Femur (tissue), 1 donor: ENCODE results near the gene PRKX.
"Not testable (repeated sequence)": the region's sequence is repeated elsewhere in the genome, so short reads cannot be mapped to it uniquely, and the experiment has no call there.

Experiments
- DNase-seq: peaks from one replicate; pipeline ENCODE4 v3.0.0-alpha.2; 2017

PRKX gene

DNA sequence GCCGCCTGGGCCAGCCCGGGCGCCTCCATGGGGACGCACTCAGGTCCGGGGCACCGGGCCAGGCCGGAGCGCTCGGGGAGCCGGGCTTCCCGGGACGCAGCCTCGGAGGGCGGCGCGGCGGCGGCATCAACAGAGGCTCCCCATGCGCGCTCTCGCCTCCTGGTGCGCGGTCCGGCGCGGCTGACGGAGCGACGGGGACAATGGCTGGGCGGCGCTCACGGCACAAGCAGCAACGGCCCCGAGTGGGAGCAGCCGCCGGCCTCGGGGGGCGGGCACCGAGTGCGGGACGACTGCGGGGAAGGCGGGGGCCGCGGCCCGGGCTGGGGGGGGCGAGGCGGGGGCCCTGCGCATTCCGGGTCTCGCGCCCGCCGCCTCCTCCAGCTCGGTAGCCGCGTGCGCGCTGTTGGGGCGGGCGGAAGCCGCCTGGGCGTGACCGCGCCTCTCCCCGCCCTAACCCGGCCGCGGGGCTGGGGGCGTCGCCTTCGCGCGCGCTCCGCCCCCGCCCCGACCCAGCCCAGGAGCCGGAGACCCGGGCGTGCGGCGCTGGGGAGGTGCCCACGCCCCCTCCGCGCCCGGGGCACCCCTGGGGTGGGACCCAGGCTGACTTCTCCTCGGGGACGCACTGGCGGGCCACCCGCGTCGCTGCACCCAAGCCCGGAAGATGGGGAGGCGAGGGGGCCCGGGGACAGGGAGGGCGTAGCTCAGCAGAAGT is at the start of gene PRKX:
Gene PRKX, minus strand, starts transcription at position 425 of the 712 bp plus-strand sequence. Its CDS starts 396 bp downstream, at position 29.
- DNase-seq = peak; percentile 74

DNA sequence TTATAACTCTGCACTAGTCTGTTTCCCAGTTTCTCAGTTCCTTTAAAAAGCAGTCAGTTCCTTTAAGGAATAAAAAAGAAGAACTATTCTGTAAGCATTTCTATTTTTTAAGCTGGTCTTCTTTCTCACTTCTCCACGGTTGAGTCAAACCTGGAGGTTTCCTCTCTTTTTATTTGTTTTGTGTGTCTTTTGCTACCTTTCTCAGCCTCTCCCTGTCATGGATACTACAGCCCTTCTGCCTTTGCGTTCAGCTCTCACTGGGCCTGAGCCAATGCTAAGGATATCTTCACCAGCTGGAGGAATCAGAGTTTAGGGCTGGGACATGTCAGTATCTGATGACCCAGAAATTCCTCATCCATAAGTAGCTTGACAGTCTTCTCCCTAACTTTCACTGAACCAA is 49.7 kb upstream of the PRKX start:
- no peak for DNase-seq

DNA sequence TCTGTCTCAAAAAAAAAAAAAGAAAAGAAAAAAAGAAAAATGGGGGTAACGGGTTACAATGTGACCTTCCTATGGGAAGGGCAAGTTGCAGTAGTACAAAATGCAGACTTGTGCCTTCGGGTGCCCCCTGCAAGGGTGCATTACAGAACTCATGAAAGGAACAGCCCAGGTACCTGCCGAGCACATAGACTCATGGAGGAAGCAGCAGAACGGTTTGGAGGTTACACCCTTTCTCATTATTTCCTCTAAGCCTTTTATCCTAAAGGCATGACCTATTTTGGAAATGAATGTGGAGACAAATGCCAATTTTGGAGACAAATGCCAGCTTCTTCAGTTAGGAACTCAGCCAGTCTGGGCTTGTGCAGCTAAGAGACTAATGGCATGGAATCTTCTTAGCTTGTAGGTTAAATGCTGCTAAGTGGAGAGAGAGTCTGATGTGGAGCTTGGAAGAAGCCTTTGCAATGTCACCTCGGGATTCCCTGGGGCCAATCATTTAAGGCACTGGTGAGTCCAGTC is 44.1 kb upstream of the PRKX start:
- DNase-seq = no peak

DNA sequence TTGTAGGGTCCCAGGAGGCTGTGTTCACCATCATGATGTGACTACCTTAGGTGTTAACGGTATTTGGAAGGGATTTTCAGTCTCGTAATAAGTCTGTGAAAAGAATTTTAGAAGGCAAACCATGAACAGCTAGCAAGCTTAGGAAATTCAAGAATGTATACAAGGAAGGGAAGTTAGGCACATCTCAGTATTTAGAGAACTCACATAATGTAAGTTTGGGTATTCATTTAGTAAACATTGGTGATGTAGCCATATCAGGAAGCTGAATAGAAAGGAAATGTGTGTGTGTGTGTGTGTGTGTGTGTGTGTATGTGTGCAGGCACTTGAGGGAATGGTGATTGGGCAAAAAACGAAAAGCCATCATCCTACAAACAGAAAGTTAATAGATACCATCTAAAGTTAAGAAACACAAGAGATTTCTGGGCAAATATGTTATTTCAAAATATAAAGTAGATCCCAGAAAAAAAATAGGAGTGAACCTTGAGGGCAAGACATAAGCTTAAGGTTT is 34.7 kb upstream of the PRKX start:
- no peak for DNase-seq

DNA sequence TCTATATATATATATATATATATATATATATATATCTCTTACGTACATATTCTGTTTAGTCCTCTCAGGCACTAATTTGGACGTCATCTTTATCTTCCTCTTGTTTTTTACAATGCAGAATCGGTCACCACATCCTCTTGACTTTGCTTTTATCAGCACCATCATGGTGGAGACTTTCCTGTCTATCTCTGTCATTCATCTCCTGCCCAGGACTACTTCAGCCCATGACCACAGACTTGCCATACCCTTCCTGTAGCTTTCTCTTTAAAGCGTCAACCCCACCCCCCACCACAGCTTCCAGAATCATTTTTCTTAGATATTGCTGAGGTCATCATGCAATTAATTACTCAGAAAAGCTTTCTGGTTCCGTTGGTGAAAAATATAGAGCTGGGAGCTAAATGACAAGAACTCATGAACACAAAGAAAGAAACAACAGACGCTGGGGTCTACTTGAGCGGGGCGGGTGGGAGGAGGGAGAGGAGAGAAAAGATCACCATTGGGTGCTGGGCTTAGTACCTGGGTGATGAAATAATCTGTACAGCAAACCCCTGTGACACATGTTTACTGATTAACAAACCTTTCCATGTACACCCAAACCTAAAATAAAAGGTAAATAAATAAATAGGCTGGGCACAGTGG is 30.5 kb upstream of the PRKX start:
- DNase-seq = no peak

DNA sequence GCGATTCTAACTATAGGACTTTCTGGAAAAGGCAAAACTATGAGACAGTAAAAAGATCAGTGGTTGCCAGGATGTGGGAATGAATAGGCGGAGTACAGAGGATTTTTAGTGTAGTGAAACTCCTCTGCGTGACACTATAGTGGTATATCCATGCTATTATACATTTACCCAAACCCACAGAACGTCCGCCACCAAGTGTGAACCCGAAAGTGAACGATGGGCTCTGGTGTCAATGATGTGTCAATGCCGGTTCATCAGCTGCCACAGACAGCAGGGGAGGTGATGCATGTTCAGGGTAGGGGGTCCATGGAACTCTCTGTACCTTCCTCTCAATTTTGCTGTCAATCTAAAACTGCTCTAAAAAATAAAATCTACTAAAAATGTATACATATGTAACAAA is 27.5 kb upstream of the PRKX start:
- DNase-seq = not testable (repeated sequence)

DNA sequence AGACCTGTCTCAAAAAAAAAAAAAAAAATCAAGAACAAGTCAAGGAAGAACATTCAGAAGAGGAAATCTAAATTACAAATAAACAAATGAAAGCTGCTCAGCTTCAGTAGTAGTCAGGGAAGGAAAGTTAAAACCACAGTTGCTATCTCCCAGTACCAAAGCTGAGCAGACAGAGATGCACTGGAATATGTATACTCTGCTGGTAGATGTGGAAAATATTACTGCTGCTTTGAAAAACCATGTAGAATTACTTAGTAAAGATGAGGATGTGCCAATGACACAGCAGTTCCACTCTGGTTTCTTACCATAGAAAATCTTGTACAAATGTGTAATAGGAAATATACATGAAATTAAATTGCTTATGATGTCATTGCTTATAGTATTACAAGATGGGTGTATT is 25.1 kb upstream of the PRKX start:
- DNase-seq = no peak

DNA sequence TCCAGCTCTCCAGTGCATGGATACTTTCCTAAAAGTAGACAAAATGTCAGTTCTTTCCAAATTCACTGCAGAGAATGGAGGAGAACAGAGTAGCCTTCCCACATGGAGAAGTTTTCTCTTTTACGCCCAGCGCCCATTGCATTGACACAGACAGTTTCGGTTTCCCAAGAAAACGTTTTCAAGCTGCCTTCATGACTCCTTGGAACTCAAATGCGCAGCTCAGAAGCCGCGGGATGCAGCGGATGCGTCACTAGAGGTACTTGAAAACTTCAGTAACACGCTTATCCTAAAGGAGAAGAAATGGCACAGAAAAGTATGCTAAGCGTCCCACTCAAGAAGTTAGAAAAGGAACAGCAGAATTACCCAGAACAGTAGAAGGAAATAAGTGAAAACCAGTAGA is 23.1 kb upstream of the PRKX start:
- not testable (repeated sequence) for DNase-seq

DNA sequence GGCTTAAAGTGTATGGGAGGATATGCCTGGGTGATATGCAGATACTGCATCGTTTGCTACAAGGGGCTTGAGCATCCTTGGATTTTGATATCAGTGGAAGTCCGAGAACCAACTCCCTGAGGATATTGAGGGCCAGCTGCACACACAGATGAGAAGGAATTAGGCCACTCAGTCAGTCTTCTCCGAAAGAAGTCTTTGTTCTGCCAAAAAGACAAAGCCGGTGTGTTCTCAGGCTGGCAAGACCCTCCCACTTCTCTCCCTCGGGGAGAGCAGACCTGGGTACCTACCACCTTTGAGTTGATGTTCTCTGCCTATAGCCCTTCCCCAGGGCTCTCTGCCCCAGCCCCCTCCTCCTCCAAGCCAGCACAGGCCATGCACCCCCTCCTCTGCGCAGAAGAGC is 22.4 kb upstream of the PRKX start:
- DNase-seq = not testable (repeated sequence)

DNA sequence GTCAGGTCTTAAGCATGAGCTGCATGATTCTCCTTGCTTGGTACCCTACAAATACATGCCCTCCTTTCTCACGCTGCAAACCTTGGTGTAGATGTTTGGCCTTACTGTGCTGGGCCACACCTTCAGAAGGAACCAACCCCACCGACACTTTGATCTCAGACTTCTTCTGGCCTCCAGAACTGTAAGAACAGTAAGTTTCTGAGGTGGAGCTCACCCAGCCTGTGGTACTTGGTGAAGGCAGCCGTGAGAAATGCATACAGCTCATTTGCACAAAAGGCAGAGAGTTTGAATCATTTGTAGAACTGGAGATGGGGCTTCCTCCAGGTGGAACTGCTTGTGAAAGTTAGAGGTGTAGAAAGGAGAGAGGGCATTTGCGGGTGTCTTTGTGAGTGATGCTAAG is 21.0 kb upstream of the PRKX start:
- DNase-seq = not testable (repeated sequence)

DNA sequence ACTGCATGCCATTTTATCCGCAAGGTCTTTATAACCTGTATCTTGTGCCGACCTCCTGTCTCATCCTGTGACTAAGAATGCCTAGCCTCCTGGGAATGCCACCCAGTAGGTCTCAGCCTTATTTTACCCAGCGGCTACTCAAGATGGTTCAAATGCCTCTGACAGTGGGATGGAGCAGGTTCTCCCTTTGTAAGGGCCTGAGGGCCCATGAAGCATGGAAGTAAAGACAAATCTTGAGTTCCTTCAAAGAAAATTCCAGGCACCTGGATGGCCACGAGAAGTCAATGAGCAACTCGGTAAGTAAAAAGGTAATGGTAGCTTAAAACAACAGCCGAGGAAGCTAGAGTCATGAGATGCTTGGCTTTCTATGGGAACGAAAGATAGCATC is 19.6 kb upstream of the PRKX start:
- no peak for DNase-seq

DNA sequence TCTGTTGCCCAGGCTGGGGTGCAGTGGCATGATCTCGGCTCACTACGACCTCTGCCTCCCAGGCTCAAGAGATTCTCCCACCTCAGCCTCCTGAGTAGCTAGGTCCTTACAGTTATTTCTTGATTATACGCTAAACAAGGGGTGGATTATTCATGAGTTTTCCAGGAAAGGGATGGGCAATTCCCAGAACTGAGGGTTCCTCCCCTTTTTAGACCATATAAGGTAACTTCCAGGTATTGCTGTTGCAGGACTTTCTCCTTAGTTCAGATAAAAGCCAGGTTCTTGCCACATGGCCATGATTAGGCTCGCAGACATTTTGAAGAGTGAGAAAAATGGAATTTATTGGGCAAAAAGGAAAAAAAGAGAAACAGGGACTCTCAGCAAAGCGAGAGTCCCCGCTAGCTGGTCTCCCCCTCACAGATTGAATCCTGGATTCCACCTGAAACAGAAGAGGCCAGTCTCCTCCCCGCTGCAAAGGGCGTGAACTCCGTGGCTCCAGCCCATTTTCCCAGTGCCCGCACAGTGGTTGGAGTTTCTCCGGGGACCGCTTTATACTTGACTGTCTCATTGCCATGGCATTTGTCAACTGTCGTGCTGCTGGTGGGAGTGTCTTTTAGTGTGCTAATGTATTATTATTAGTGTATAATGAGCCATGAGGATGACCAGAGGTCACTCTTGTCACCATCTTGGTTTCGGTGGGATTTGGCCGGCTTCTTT is 19.0 kb upstream of the PRKX start:
- DNase-seq = not testable (repeated sequence)

DNA sequence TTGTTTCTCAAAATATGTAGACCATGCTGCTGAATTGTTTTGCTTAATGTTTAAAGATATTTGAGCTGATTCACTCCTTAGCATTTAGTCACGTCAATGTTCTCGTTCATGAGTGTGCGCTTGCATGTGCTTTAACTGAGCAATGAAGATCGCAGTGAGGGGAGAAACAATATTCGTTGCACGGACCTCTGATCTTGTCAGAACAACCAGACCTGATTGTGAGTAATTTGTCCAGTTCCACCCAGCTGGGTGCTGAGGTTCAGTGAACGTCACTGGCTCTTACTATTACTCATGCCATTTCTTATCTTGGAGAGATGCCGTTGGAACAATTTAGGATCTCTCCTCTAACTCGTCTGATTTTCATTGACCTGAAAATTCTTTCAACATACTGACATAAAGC is 15.0 kb upstream of the PRKX start:
- no peak for DNase-seq

DNA sequence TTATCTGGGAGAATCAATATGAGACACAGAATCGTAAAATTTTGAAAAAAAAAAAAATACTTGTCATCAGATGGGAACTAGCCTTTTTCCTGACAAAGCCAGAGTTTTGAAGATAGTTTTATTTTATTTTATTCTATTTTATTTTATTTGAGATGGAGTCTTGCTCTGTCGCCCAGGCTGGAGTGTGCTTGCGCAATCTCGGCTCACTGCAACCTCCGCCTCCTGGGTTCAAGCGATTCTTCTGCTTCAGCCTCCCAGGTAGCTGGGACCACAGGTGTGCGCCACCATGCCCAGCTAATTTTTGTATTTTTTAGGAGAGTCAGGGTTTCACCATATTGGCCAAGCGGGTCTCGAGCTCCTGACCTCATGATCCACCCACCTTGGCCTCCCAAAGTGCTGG is 10.0 kb upstream of the PRKX start:
- not testable (repeated sequence) for DNase-seq

DNA sequence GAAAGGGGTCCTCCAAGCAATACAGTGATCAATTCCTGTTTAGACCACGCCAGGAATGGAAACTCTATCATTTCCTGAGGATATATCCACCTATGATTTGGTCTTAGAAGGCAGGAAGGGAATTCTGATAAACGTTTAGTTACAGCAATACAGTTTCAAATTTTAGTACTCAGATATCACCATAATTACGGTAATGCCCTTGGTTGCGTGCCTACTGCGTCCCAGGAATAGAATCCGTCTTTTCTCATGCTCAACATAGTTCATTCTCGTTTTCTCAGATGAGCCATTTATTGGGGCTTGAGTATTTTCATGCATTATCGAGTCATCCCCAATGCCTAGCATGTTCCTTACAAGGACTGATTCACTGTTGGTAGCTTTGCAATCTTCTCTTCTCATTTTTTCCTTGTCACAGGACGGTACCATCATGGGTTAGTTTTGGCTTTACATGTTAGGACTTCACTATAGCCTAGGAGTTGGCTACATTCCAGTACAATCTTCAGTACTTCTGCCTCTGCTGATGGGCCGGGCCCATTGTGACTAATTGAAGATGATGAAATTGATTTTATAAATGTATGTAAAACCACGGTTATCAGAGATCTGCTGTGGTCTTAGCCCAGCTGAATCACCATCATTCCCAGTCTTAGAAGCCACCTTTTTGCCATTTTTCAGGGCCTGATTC is 4.4 kb upstream of the PRKX start:
- DNase-seq = no peak

DNA sequence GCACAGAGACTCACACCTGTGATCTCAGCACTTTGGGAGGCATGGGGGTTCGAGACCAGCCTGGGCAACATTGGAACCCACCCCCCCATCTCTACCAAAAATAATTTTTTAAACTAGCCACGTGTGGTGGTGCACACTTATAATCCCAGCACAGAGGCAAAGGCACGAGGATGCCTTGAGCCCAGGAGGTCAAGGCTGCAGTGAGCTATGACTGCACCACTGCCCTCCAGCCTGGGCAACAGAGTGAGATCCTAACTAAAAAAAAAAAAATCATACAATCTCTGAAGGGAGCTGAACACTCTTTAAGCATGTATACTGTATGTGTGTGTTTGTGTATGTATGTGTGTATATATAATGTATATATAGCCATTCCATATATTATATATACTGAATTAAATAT is 2.5 kb upstream of the PRKX start:
- no peak for DNase-seq

DNA sequence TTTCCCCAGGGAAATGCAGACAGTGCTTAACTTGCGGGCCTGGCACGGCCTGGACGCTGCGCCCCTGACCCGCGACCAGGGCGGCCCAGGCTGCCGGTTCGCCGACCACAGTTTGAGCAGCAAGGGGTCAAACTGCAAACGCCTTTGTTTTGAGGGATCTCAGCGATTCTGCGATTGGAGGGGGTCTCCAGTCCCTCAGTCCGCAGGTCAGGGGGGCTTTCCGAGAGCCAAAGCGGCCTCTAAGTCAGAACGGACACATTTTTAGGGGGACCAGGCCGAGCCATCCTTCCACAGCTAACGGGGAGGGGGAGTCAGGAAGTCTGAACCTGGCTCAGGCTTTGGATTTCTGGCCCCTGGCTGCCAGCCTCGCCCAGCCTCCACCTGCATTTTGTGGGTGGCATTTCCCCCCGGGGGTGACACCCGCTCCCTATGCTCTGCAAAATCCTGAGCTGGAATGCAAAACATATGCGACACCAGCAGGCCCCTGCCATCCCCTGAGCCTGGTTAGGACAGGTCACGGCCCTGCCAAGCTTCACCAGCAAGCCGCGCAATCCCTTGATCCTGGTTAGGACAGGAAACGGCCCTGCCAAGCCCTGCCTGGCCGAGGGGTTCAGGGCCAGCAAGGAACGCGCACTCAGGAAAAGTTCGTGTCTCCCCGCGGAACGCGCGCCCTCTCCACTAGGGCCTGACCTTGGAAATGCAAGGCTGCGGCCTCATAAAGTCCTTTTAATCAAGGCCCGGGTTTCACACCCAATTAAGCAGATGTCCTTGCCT is 1.4 kb upstream of the PRKX start:
- DNase-seq = not testable (repeated sequence)

DNA sequence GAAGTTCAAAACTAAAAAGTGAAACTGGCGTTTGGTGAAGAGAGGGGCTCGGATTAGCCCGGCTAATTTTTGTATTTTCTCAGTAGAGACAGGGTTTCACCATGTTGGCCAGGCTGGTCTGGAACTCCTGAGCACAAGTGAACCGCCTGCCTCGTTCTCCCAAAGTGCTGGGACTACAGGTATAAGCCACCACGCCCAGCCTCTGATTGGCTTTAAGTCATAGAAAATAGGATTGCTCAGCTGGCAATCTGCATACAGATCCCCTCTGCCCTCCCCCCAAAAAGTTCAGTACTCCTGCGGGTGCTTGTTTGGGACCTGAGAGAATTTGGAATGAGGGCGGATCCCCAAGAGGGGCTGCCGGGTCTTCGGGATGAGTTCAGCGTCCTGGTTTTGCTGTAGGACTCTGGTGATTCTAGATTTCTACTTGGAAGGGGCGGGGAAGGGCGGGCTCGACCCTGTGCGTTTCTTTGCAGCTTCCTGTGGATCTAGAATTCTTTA is 537 bp upstream of the PRKX start:
- no peak for DNase-seq

DNA sequence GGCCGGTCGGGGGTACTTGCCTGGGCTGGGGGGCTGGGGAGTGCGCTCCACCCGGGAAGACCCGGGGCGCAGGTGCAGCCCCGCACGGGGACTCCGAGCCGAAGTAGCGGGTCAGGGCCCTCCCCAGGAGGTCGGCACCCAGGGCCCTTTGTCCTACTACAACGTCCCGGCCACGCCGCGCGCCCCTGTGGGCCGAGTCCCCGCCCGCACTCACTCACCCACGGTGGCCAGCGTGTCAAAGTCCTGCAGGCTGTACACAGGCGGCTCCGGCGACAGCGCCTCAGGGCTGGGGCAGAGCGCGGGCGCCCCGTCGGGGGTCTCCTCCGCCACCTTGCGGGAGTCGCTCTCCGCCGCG is 602 bp downstream of the PRKX start:
- DNase-seq = peak; percentile 25

DNA sequence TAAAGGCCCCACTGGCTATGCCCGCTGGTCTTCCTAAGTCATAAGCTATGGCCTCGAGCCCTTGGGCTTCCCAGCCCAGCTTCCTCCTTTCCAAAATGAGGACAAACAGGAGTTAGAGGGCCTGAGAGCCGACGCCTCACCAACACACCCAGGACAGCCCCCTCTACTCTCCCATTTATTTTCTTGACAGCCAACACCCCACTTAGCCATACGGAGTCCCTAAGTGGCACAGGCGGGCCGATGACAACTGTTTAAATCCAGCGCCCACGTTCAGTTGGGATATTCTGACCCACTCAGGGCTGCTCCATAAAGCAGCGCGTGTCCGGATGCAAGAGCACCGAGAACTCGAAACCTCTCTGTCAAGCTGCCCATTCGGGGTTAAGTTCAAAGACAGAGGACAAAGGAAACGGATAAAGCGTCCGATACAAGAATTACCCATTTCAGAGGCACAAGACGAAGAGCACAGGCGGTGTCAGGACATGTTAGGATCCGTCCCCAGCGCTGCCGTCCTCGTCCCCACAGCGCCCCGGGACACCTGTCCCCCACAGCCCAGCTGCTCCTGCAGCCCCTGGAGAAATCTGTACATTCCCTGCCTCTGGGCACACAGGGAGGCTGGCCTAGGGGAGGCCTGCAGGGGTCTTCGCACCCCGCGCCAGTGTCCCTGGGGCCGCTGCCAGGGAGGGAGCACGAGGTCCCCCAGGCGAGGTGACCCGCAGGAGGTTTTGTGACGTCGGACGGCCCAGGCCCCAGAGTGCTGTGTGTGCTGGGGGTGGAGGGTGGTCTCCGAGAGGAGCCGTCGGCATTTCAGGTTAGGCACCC is 1.2 kb downstream of the PRKX start:
- DNase-seq = peak; percentile 49

DNA sequence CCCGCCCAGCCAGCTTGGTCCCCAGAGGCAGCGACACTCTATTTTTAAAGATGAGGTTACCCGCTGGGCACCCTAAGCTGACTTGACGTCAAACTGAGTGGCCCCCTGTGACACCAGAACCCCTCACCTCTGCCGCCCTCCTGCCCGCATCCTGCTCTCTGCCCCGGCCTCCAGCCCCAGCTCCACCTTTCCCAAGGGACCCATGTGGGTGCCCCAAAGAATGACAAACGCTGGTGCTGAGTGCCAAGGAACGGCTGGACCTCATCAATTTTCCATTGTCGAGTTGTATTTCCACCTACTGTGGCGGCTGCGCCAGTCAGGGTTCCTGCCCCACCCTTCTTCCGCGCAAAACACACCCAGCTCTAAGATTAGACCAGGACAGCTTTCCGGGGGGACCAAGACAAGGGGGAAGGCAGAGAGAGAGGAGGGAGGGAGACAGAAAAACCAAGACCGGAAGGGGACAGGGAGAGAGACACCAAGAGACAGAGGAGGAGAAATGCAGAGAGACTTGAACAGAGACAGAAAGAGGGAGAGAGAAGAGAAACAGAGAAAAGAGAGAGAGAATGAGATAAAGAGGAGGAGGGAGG is 2.0 kb downstream of the PRKX start:
- peak; percentile 24 for DNase-seq
